Thymus (tissue), 11 donors: ENCODE results near the gene MAP2. TPM values are rescaled to one million over a fixed set of nuclear protein-coding genes. Genes with fewer than 3 reads are reported as not detected.
A peak's percentile ranks its signal among the peaks of the same experiment; 100 is the strongest.
"Not testable (repeated sequence)": the region's sequence is repeated elsewhere in the genome, so short reads cannot be mapped to it uniquely, and the experiment has no call there.

Experiments used
- DNase-seq, 9 donors: peaks; one replicate each; pipeline ENCODE4 v3.0.0-alpha.2; 2013; ENCODE audit warnings: low spot score in 9 of 9, low read depth in 6 of 9, missing footprints in 1 of 9
- H3K27ac ChIP-seq, 2 donors: one replicate each; pipeline ENCODE4 v1.5.1; 2013; ENCODE audit warnings: control low read depth in 1 of 2, low read depth in 1 of 2, low read length in 1 of 2, mild to moderate bottlenecking in 1 of 2, moderate library complexity in 1 of 2
- H3K27me3 ChIP-seq, 2 donors: one replicate each; pipeline ENCODE4 v1.5.1; 2013; ENCODE audit warnings: low read length in 1 of 2; ENCODE audit not compliant: control insufficient read depth in 2 of 2, insufficient read depth in 1 of 2
- H3K36me3 ChIP-seq, 2 donors: one replicate each; pipeline ENCODE4 v1.5.1; 2013; ENCODE audit warnings: low read length in 1 of 2, mild to moderate bottlenecking in 1 of 2, moderate library complexity in 1 of 2; ENCODE audit not compliant: control insufficient read depth in 2 of 2, insufficient read depth in 2 of 2
- H3K4me1 ChIP-seq, 2 donors: one replicate each; pipeline ENCODE4 v1.5.1; 2013; ENCODE audit warnings: low read length in 2 of 2; ENCODE audit not compliant: control insufficient read depth in 2 of 2, insufficient read depth in 2 of 2
- H3K4me3 ChIP-seq, 2 donors: one replicate each; pipeline ENCODE4 v1.5.1; 2013; ENCODE audit warnings: low read length in 2 of 2, control low read depth in 1 of 2, mild to moderate bottlenecking in 1 of 2
- H3K9me3 ChIP-seq, 2 donors: one replicate each; pipeline ENCODE4 v1.5.1; 2013; ENCODE audit warnings: low read length in 1 of 2, mild to moderate bottlenecking in 1 of 2; ENCODE audit not compliant: control insufficient read depth in 2 of 2, insufficient read depth in 1 of 2
- WGBS: extraction: QIAGEN DNeasy Blood & Tissue Kit; methylation state at CpG from one replicate; pipeline ENCODE4 v1.1.7; 2013; 5-methylcytosine and 5-hydroxymethylcytosine counted together
- polyA plus RNA-seq: library from polyadenylated mRNA; stranded (reverse); fragments of 200-250 nt; gene quantifications from one replicate; pipeline ENCODE4 v1.2.3, GENCODE V29; 2013
- total RNA-seq: library from RNA; stranded (reverse); fragments of 120-200 nt; gene quantifications from one replicate; pipeline ENCODE4 v1.2.4, GENCODE V29; 2013
- donor health status: healthy.

The MAP2 gene
- total and polyA plus RNA-seq, 2 donors, result 2.5 to 5.3 TPM

- Histone ChIP-seq H3K4me1 (no peaks in the 10 kb centered on the region), H3K9me3 (no peaks in the 10 kb centered on the region), H3K27ac (no peak overlapping the region), H3K27me3 (no peaks in the 10 kb centered on the region), H3K4me3 (no peak overlapping the region), H3K36me3 (no peaks in the 10 kb centered on the region)
- DNase-seq, result no peak
Measured at GRCh38 chr2:209469481-209469880, 45.6 kb downstream of the MAP2 start.

- no peaks in the 10 kb centered on the region for H3K9me3 ChIP-seq
- no peak overlapping the region for H3K27ac ChIP-seq
- no peaks in the 10 kb centered on the region for H3K36me3 ChIP-seq
- no peaks in the 10 kb centered on the region for H3K4me1 ChIP-seq
- H3K27me3 ChIP-seq, result no peaks in the 10 kb centered on the region
- no peak for DNase-seq
- 94% methylated on average over 2 of the region's 2 CpGs for WGBS
- H3K4me3 ChIP-seq, result no peak overlapping the region
Measured at GRCh38 chr2:209470466-209470865, 46.6 kb downstream of the MAP2 start.

- H3K27ac ChIP-seq, result no peak overlapping the region
- H3K27me3 ChIP-seq, result no peaks in the 10 kb centered on the region
- DNase-seq, result no peak
- no peaks in the 10 kb centered on the region for H3K9me3 ChIP-seq
- no peaks in the 10 kb centered on the region for H3K36me3 ChIP-seq
- no peaks in the 10 kb centered on the region for H3K4me1 ChIP-seq
- no peak overlapping the region for H3K4me3 ChIP-seq
Measured at GRCh38 chr2:209471037-209471436, 47.2 kb downstream of the MAP2 start.

- Histone ChIP-seq H3K36me3 (no peaks in the 10 kb centered on the region), H3K27ac (peak overlapping the region in 1 of 2 donors; percentile 0), H3K9me3 (no peaks in the 10 kb centered on the region), H3K4me3 (no peak overlapping the region), H3K27me3 (no peaks in the 10 kb centered on the region), H3K4me1 (no peaks in the 10 kb centered on the region)
- 55% methylated on average over 4 of the region's 4 CpGs for WGBS
- peak in 1 of 9 donors; percentile 21 for DNase-seq
Measured at GRCh38 chr2:209472112-209472832, 48.4 kb downstream of the MAP2 start.

GRCh38 chr2:209472871-209473270 is 49.0 kb downstream of the MAP2 start:
- Histone ChIP-seq H3K4me3 (no peak overlapping the region), H3K36me3 (no peaks in the 10 kb centered on the region), H3K27me3 (no peaks in the 10 kb centered on the region), H3K4me1 (no peaks in the 10 kb centered on the region), H3K9me3 (no peaks in the 10 kb centered on the region), H3K27ac (peak overlapping the region; percentile 0 to 38)
- 77% methylated on average over 2 of the region's 2 CpGs for WGBS
- DNase-seq, result no peak

GRCh38 chr2:209473930-209474419 is 50.1 kb downstream of the MAP2 start:
- no peaks in the 10 kb centered on the region for H3K27me3 ChIP-seq
- no peaks in the 10 kb centered on the region for H3K9me3 ChIP-seq

GRCh38 chr2:209474960-209475359 is 51.1 kb downstream of the MAP2 start:
- no peak overlapping the region for H3K4me3 ChIP-seq
- H3K9me3 ChIP-seq, result no peaks in the 10 kb centered on the region
- WGBS, result 96% methylated on average over 2 of the region's 2 CpGs
- H3K4me1 ChIP-seq, result no peaks in the 10 kb centered on the region
- no peak overlapping the region for H3K27ac ChIP-seq
- DNase-seq, result no peak
- no peaks in the 10 kb centered on the region for H3K27me3 ChIP-seq
- no peaks in the 10 kb centered on the region for H3K36me3 ChIP-seq

More at GRCh38 chr2:209473930-209474419, 50.1 kb downstream of the MAP2 start:
- Histone ChIP-seq H3K4me3 (no peak overlapping the region), H3K27ac (no peak overlapping the region), H3K36me3 (no peaks in the 10 kb centered on the region), H3K4me1 (no peaks in the 10 kb centered on the region)
- DNase-seq, result peak in 1 of 9 donors; percentile 20
- 4% methylated on average over 3 of the region's 3 CpGs for WGBS

- 83% methylated on average over 8 of the region's 8 CpGs for WGBS
- H3K4me3 ChIP-seq, result no peak overlapping the region
- H3K27me3 ChIP-seq, result no peaks in the 10 kb centered on the region
- H3K36me3 ChIP-seq, result no peaks in the 10 kb centered on the region
- H3K4me1 ChIP-seq, result no peaks in the 10 kb centered on the region
- no peak overlapping the region for H3K27ac ChIP-seq
- H3K9me3 ChIP-seq, result no peaks in the 10 kb centered on the region
- DNase-seq, result peak in 1 of 9 donors; percentile 9
Measured at GRCh38 chr2:209476367-209477208, 52.7 kb downstream of the MAP2 start.

- not testable (repeated sequence) for H3K36me3 ChIP-seq, H3K27ac ChIP-seq, H3K9me3 ChIP-seq, H3K27me3 ChIP-seq, DNase-seq, H3K4me3 ChIP-seq, H3K4me1 ChIP-seq
- WGBS, result 22% methylated on average over 1 of the region's 1 CpG
Measured at GRCh38 chr2:209492296-209492695, 68.4 kb downstream of the MAP2 start.
